ENCODE measurements around the gene PLPPR5. TPM values are rescaled to one million over a fixed set of nuclear protein-coding genes. Genes with fewer than 3 reads are reported as not detected.

The PLPPR5 gene
- total and polyA plus RNA-seq, 2 of the 8 experiments (the other 6 are each of a cell fraction or from before 2014, with no cell fraction given): 1.9 to 5.6 TPM

DNA sequence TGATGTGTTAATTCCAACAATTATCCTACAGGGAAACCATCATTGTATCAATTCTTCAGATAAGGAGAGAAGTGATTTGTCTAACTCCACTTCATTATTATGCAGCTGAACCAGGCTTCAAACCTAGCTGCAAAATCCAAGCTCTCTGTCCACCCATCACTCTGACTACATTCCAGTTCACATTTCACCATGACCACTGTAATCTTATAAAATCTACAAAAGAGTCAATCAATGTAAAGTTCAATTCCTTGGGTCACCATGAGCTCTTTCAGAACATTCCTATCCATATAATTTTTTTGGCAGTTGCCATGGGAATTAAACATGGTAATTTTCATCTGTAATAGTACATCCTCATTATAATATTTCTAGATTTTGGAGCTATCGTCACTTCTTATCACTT is 100.9 kb downstream of the PLPPR5 start (continued):
- TF ChIP-seq FOSL1 (IDR thresholded peaks at IDR 0.05; ENCODE audit: insufficient read depth, low read depth, low read length) (no peak), PHF8 (conservative IDR thresholded peaks at IDR 0.05; ENCODE audit: low read depth, low read length) (no peak), HDAC2 (IDR thresholded peaks at IDR 0.05; ENCODE audit: borderline replicate concordance in 1 of 2, low read depth in 2 of 2, low read length in 2 of 2) (no peak), TBP (IDR thresholded peaks at IDR 0.05; ENCODE audit: low read depth, low read length) (no peak), RBBP5 (IDR thresholded peaks at IDR 0.05; ENCODE audit: borderline replicate concordance, low read depth, low read length) (no peak), KDM4A (IDR thresholded peaks at IDR 0.05; ENCODE audit: low read depth, low read length, severe bottlenecking) (no peak), SIN3A (conservative IDR thresholded peaks at IDR 0.05 in 1 of 2, IDR thresholded peaks at IDR 0.05 in 1 of 2; ENCODE audit: low read depth in 1 of 2, low read length in 2 of 2) (no peak)
